Measurements from ENCODE around the gene RPS5. TPM values are rescaled to one million over a fixed set of nuclear protein-coding genes. Genes with fewer than 3 reads are reported as not detected.
A peak's percentile ranks its signal among the peaks of the same experiment; 100 is the strongest.
"Not testable (repeated sequence)": the region's sequence is repeated elsewhere in the genome, so short reads cannot be mapped to it uniquely, and the experiment has no call there.

RPS5 gene
- total RNA-seq, 2 donors from 2014 or later: 593 to 1,197 TPM

DNA sequence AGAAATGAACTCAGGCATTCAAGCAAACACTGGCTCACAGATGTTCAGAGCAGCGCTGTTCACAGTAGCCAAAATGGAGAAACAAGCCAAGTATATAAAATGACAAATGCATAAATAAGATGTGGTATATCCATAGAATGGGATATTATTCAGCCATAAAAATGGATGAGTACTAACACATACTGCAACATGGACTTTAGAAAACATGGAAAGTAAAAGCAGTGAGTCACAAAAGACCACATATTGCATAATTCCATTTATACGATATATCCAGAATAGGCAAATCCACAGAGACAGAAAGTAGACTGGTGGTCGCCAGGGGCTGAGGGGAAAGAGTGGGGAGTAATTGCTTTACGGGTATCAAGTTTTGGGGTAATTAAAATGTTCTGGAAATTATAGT is 12.9 kb upstream of the RPS5 start:
- H3K4me3 ChIP-seq: no peak overlapping the region
- H3K9me3 ChIP-seq: no peaks in the 10 kb centered on the region

GRCh38 chr19:58376724-58377123 is 10.3 kb upstream of the RPS5 start:
- not testable (repeated sequence) for DNase-seq (ENCODE audit: low spot score); H3K27ac ChIP-seq; H3K9me3 ChIP-seq; H3K27me3 ChIP-seq; H3K4me3 ChIP-seq; H3K36me3 ChIP-seq
- peaks cover 0 to 17% of the 10 kb centered on the region in 2 donors for H3K4me1 ChIP-seq

More for the DNA sequence above, 12.9 kb upstream of the RPS5 start:
- no peak for TF ChIP-seq CTCF (IDR thresholded peaks at IDR 0.05)
- Histone ChIP-seq H3K27me3 (no peaks in the 10 kb centered on the region), H3K27ac (no peak overlapping the region), H3K4me1 (peaks cover 0 to under 1% of the 10 kb centered on the region in 2 donors), H3K36me3 (no peaks in the 10 kb centered on the region)
- DNase-seq (ENCODE audit: low spot score): no peak

DNA sequence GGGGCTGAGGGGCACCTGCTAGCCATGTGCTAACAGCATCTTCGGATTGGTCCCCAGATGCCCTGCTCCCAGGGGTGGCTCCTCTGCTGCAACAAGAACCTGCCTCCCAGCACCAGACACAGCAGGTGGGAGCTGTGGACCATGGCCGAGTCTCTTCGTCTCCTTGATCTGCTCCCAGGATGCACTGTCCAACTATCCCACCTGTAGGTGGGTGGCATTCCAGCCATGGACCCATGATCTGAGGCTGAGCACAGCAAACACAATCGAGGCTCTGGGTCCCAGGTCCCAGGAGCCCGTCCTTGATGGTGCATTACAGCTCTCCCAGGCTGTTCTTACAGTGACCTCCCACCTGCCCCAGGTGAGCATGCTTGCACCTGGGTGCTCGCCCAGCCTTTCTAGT is 7.8 kb upstream of the RPS5 start:
- H3K36me3 ChIP-seq: no peaks in the 10 kb centered on the region
- TF ChIP-seq CTCF (IDR thresholded peaks at IDR 0.05): no peak
- H3K27ac ChIP-seq: no peak overlapping the region
- no peaks in the 10 kb centered on the region for H3K27me3 ChIP-seq
- DNase-seq (ENCODE audit: low spot score): no peak
- peaks cover 0 to 24% of the 10 kb centered on the region in 2 donors for H3K4me1 ChIP-seq
- no peaks in the 10 kb centered on the region for H3K9me3 ChIP-seq
- no peak overlapping the region for H3K4me3 ChIP-seq

DNA sequence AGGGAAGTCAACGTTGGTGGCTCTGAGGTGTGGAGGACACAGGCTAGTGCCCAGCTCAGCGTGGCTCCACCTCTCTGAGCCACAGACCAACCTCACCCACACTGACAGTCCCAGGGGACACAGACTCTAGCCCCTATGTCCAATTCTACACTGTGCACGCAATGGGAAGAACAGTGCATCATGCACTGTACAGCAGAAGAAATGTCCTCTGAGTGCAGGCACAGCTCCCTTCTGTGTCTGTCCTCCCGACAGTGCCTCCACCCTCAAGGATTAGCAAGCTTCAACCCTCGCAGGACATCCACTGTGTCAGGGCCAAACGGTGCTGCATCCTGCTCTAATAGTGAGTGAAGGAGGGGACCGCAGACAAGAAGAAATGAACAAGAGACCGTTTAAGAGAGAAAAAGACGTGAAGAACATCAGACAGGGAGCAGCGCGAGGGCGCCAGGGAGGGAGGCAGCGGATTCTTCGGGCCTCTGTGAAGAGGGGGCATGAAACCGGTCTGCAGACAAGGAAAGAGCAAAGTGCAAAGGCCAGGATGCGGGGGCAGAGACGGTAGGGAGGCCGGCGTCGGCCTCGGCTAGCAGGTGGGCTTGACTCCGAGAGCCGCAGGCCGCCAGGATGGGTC is 6.9 kb upstream of the RPS5 start:
- TF ChIP-seq CTCF (IDR thresholded peaks at IDR 0.05): no peak
- DNase-seq (ENCODE audit: low spot score): no peak

DNA sequence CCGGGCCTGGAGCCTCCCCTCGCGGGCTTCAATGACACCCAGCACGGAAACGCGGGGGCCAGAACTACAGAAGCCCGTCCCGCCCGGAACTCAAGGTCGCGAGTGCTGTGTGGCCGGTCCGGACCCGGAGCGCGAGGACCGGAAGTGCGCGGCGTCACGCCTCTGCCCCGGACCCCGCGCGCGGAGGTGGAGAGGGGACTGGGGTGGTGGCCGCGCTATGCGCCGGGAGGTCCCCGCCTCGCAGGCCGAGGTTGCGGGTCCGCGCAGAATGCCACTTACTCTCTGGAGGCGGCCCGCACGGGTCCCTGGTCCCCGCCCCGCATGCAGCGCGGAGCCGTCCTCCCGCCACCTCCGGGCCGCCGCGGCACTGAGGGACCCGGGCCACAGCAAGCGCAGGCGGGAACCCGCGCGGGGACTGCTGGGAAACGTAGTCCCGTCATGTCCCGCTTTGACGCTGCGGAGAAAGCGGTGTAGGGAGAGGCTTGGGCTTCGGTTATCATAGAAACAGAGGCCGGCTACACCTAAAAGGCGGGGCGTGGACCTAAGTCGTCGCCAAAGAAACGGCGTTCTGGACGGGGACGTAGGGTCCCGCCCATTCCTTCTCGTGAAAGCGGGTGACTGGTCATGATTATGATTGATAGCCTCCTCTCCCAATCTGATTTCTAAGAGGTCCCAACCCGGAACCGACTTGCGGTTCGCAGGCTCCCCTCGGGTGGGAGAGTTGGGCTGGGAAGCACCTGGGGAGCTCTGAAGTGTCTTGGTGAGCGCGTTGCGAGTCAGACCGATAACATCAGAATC is 6.2 kb upstream of the RPS5 start, which contains the start of gene ZNF837:
Gene ZNF837 (minus strand): TSS at position 369 of the 798 bp plus-strand sequence. CDS start 11,698 bp downstream, outside the sequence.
- peaks cover 0 to 30% of the 10 kb centered on the region in 2 donors for H3K4me1 ChIP-seq
- H3K27ac ChIP-seq: peak within 1 kb of the TSS; percentile 93 to 97
- peak; percentile 99 for DNase-seq (ENCODE audit: low spot score)
- no peaks in the 10 kb centered on the region for H3K27me3 ChIP-seq
- no peaks in the 10 kb centered on the region for H3K9me3 ChIP-seq
- no peaks in the 10 kb centered on the region for H3K36me3 ChIP-seq
- peak within 1 kb of the TSS; percentile 81 to 86 for H3K4me3 ChIP-seq
- peak in 1 of 2 donors; percentile 14 for TF ChIP-seq CTCF (IDR thresholded peaks at IDR 0.05)

More for the DNA sequence above, 6.9 kb upstream of the RPS5 start:
- Histone ChIP-seq H3K27me3 (no peaks in the 10 kb centered on the region), H3K36me3 (no peaks in the 10 kb centered on the region), H3K9me3 (no peaks in the 10 kb centered on the region), H3K27ac (peak overlapping the region; percentile 93 to 97), H3K4me1 (peaks cover 0 to 24% of the 10 kb centered on the region in 2 donors), H3K4me3 (peak overlapping the region; percentile 81 to 86)
